Right lobe of liver (tissue), 6 donors: ENCODE measurements around the gene HTR2B. TPM values are rescaled to one million over a fixed set of nuclear protein-coding genes. Genes with fewer than 3 reads are reported as not detected.
A peak's percentile ranks its signal among the peaks of the same experiment; 100 is the strongest.

Experiments
- ATAC-seq, 4 donors: fragments of 200-7000 bp; cut with Tn5 transposase; one replicate each; pipeline ENCODE4 v1.9.1; 2020; ENCODE audit warnings: mild to moderate bottlenecking in 4 of 4, moderate library complexity in 4 of 4
- DNase-seq, 3 donors: peaks; one replicate each; pipeline ENCODE4 v3.0.0-alpha.2; 2020
- H3K27ac ChIP-seq, 3 donors: fragments of 200-600 bp; one replicate each; pipeline ENCODE4 v1.8.0; 2022
- H3K27me3 ChIP-seq, 2 donors: fragments of 200-600 bp; one replicate each; pipeline ENCODE4 v1.8.0; 2022
- H3K36me3 ChIP-seq, 4 donors: fragments of 200-600 bp; sonication (generic) in 1 of 4; one replicate each; pipeline versions ENCODE4 v1.5.1 to v1.8.0; 2017 to 2022; ENCODE audit warnings: control low read depth in 1 of 4
- H3K4me1 ChIP-seq, 4 donors: fragments of 200-600 bp; sonication (generic) in 1 of 4; one replicate each; pipeline versions ENCODE4 v1.5.1 to v1.8.0; 2017 to 2022; ENCODE audit warnings: control low read depth in 1 of 4
- H3K4me3 ChIP-seq, 3 donors: fragments of 200-600 bp; one replicate each; pipeline ENCODE4 v1.8.0; 2022
- H3K9me3 ChIP-seq, 4 donors: fragments of 200-600 bp; sonication (generic) in 1 of 4; one replicate each; pipeline versions ENCODE4 v1.5.1 to v1.8.0; 2017 to 2022; ENCODE audit warnings: control low read depth in 1 of 4
- CTCF ChIP-seq, 4 donors: fragments of 200-600 bp in 3 of 4; fragments of 450-650 bp in 1 of 4; IDR thresholded peaks; one replicate each; pipeline versions ENCODE4 v1.5.1 to v1.8.0; 2016 to 2022; ENCODE audit warnings: antibody characterized with exemption in 4 of 4, mild to moderate bottlenecking in 2 of 4
- POLR2A ChIP-seq: fragments of 450-650 bp; IDR thresholded peaks from one replicate; pipeline ENCODE4 v1.6.1; 2017; ENCODE audit warnings: antibody characterized with exemption, mild to moderate bottlenecking
- WGBS: methylation state at CpG from one replicate; pipeline ENCODE4 v1.1.6; 2018; ENCODE audit warnings: low coverage, low lambda C conversion rate; ENCODE audit not compliant: insufficient coverage; ENCODE audit errors: missing lambda C conversion rate; 5-methylcytosine and 5-hydroxymethylcytosine counted together
- intact Hi-C, 2 donors: fragments of 100-400 bp; cut with DNase I; formaldehyde crosslinking; loops; one replicate each; pipeline versions ENCODE4 v1.11.2 to v1.14.1; 2022
- total RNA-seq, 6 experiments: library from RNA; depleted of rRNA in 2 of 6; stranded (reverse); fragments of >200 nt in 2 of 6; fragmentation: NEBNext Ultra II Directional in 3 of 6; extraction: Animal tissue kit (Norgen Biotek cat#: 25700) in 3 of 6; gene quantifications; one replicate each; pipeline versions ENCODE4 v1.1.0 to v1.2.4, GENCODE V29; 2016 to 2023
- donor health status: DM: no; HTN: yes; CAD: no.
- donor health status: DM: no; HTN: no; CAD: no.
- donor health status: DM: no; HTN: no; CAD: no.
- donor health status: DM: no; HTN: yes; CAD: no.
- donor health status: DM: no; HTN: yes; CAD: no.

HTR2B gene
- total RNA-seq, 6 experiments from 2014 or later, result 0.09 to 0.99 (median 0.45) TPM

GRCh38 chr2:231127480-231127879 is 2.6 kb upstream of the HTR2B start:
- ATAC-seq, result no peak
- H3K27me3 ChIP-seq, result no peaks in the 10 kb centered on the region
- WGBS, result 95% methylated on average over 9 of the region's 9 CpGs
- H3K27ac ChIP-seq, result no peak overlapping the region
- intact Hi-C loops, result no loop called here
- H3K9me3 ChIP-seq, result no peaks in the 10 kb centered on the region
- no peak for TF ChIP-seq POLR2A
- no peak for TF ChIP-seq CTCF (IDR thresholded peaks at IDR 0.05)
- no peak overlapping the region for H3K4me3 ChIP-seq
- H3K36me3 ChIP-seq, result no peaks in the 10 kb centered on the region
- DNase-seq, result no peak
- peaks cover 0 to 51% (median 14%) of the 10 kb centered on the region in 4 donors for H3K4me1 ChIP-seq

- Histone ChIP-seq H3K27ac (no peak overlapping the region), H3K27me3 (no peaks in the 10 kb centered on the region), H3K4me3 (no peak overlapping the region), H3K36me3 (no peaks in the 10 kb centered on the region), H3K9me3 (no peaks in the 10 kb centered on the region), H3K4me1 (peaks cover 0 to 49% (median 14%) of the 10 kb centered on the region in 4 donors)
- 95% methylated on average over 7 of the region's 7 CpGs for WGBS
- intact Hi-C loops, result no loop called here
- no peak for DNase-seq
- TF ChIP-seq CTCF (IDR thresholded peaks at IDR 0.05), result no peak
- no peak for TF ChIP-seq POLR2A
- no peak for ATAC-seq
Observed at GRCh38 chr2:231126123-231126522, 1.3 kb upstream of the HTR2B start.

- no peak for TF ChIP-seq POLR2A
- no peak for TF ChIP-seq CTCF (IDR thresholded peaks at IDR 0.05)
- WGBS, result 17% methylated on average over 4 of the region's 4 CpGs
- no peaks in the 10 kb centered on the region for H3K9me3 ChIP-seq
- no peaks in the 10 kb centered on the region for H3K27me3 ChIP-seq
- H3K4me1 ChIP-seq, result peaks cover 0 to 41% (median 6%) of the 10 kb centered on the region in 4 donors
- DNase-seq (no peak), ATAC-seq (peak; percentile 85 to 89 (median 86))
- H3K36me3 ChIP-seq, result no peaks in the 10 kb centered on the region
- intact Hi-C loops, result no loop called here
- peak overlapping the region in 2 of 3 donors; percentile 6 to 9 for H3K4me3 ChIP-seq
- peak overlapping the region; percentile 25 to 52 (median 33) for H3K27ac ChIP-seq
Observed at GRCh38 chr2:231123362-231123898, 1.4 kb downstream of the HTR2B start.

GRCh38 chr2:231118614-231118942 is 6.3 kb downstream of the HTR2B start:
- H3K4me3 ChIP-seq, result no peak overlapping the region
- intact Hi-C loops, result no loop called here
- no peak for ATAC-seq
- H3K27ac ChIP-seq, result no peak overlapping the region
- peaks cover 0 to 2% (median under 1%) of the 10 kb centered on the region in 4 donors for H3K36me3 ChIP-seq
- H3K27me3 ChIP-seq, result no peaks in the 10 kb centered on the region
- H3K9me3 ChIP-seq, result no peaks in the 10 kb centered on the region
- peaks cover 0 to 29% (median 6%) of the 10 kb centered on the region in 4 donors for H3K4me1 ChIP-seq
- 65% methylated on average over 2 of the region's 2 CpGs for WGBS
- DNase-seq, result no peak
- TF ChIP-seq CTCF (IDR thresholded peaks at IDR 0.05), result no peak
- TF ChIP-seq POLR2A, result no peak
